ENCODE measurements around the gene FAM149B1. TPM values are rescaled to one million over a fixed set of nuclear protein-coding genes. Genes with fewer than 3 reads are reported as not detected.

Gene FAM149B1
- total RNA-seq, 1 experiment from 2014 or later = 10.9 TPM

DNA sequence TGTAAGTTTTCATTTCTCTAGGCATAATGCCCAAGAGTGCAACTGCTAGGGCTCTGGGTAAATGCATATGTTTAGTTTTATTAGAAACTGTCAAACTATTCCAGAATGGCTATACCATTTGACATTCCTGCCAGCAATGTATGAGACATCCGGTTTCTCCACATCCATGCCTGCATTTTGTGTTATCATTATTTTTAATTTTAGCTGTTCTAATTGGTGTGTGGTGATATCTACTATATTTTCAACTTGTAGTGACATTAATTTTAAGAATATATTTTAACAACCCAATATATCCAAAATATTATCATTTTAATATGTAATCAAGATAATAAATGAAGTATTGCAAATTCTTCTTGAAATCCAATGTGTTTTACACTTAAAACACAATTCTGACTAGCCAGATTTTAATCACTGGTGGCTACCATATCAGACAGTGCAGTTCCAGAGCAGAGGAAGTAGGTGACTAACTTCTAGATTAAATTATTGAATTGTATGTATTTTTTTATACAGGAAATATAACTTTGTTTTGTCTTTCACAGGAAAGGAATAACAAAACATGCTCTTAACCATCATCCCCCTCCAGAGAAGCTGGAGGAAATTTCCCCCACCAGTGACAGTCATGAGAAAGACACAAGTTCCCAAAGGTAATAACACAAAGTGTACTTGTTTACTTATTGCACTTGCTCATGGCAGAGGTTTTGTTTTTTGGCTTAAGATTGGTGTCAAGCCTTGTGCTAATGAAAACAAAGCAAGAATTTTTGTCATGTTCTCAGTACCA, 6.4 kb downstream of the FAM149B1 start:
- intact Hi-C loops (cut with micrococcal nuclease; ENCODE audit: unreplicated experiment) = no loop called here
- H3K36me3 ChIP-seq (ENCODE audit: insufficient read depth, low read length, poor library complexity, severe bottlenecking) = no peaks in the 10 kb centered on the region
- CTCF ChIA-PET = no interaction called here
- POLR2A ChIA-PET (ENCODE audit: low non-redundant PET) = interaction anchor here (0.6 kb wide), 1 partner anchor 569 kb away, joined by 3 read pairs; no protein-coding TSS in a partner anchor
- no peaks in the 10 kb centered on the region for H3K27me3 ChIP-seq (replicated peaks; ENCODE audit: insufficient read depth, low read depth, low read length, poor library complexity)
- no peaks in the 10 kb centered on the region for H3K9me3 ChIP-seq (ENCODE audit: low read depth, low read length, poor library complexity, severe bottlenecking)
- no peak overlapping the region for H3K4me3 ChIP-seq (ENCODE audit: low read depth, low read length, poor library complexity, severe bottlenecking)
- DNase-seq (ENCODE audit: low spot score) = no peak
- no peaks in the 10 kb centered on the region for H3K4me1 ChIP-seq (ENCODE audit: insufficient read depth, low read length, poor library complexity, severe bottlenecking)
- TF ChIP-seq EZH2 (IDR thresholded peaks at IDR 0.05; ENCODE audit: borderline replicate concordance, low read depth, low read length, poor library complexity, severe bottlenecking) = no peak
- TF ChIP-seq, protein P1, sequence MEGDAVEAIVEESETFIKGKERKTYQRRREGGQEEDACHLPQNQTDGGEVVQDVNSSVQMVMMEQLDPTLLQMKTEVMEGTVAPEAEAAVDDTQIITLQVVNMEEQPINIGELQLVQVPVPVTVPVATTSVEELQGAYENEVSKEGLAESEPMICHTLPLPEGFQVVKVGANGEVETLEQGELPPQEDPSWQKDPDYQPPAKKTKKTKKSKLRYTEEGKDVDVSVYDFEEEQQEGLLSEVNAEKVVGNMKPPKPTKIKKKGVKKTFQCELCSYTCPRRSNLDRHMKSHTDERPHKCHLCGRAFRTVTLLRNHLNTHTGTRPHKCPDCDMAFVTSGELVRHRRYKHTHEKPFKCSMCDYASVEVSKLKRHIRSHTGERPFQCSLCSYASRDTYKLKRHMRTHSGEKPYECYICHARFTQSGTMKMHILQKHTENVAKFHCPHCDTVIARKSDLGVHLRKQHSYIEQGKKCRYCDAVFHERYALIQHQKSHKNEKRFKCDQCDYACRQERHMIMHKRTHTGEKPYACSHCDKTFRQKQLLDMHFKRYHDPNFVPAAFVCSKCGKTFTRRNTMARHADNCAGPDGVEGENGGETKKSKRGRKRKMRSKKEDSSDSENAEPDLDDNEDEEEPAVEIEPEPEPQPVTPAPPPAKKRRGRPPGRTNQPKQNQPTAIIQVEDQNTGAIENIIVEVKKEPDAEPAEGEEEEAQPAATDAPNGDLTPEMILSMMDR (conservative IDR thresholded peaks at IDR 0.05; ENCODE audit: low read depth, low read length) = no peak
- no peak overlapping the region for H3K27ac ChIP-seq (ENCODE audit: low read depth, low read length, poor library complexity, severe bottlenecking)
- no TSS peak for BruUV-seq (replicated peaks)

DNA sequence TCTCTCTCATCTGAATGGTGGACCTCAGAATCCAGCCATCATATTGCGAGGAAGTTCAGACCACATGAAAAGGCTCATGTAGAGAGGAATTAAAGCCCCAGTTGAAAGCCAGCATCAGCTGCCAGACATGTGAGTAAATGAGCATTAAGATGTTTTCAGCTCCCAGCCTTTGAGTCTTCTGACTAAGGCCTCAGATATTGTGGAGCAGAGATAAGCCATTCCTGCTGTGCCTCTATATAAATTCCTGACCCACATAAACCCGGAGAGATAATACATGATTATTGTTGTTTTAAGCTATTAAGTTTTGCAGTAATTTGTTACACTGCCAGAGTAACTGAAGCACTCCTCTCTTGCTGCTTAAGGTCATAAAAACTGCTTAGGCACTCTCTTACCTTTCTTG, 14.6 kb downstream of the FAM149B1 start:
- H3K9me3 ChIP-seq (ENCODE audit: low read depth, low read length, poor library complexity, severe bottlenecking) = no peaks in the 10 kb centered on the region
- peak; percentile 19 for DNase-seq (ENCODE audit: low spot score)
- POLR2A ChIA-PET (ENCODE audit: low non-redundant PET) = no interaction called here

DNA sequence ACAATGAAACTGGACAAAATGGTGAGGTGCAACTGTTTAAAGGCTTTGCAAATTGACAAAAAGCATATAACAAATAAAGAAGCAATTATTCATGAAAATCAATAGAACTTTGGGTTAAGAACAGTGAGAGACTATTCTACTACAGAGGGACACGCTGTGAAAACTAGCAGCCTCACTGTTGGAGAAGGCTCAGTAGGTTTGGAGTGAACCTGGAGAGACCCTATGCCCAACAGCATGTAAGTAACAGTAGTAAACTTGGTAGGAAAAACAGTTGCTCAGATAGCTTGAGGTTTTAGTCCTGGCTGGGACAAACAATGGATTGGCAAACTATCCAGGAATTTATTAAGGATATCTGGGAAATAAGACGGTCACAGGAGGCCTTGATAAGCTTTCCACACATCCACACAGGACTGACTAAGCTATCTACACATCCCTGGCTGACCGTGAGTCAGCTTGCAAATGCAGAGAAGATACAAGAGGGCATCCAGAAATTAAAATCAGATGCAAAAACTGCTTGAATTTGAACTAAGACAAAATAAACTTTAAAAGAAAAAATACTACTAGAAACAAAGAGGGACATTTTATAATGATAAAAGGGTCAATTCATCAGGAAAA, 15.9 kb downstream of the FAM149B1 start:
- no peak for TF ChIP-seq EZH2 (IDR thresholded peaks at IDR 0.05; ENCODE audit: borderline replicate concordance, low read depth, low read length, poor library complexity, severe bottlenecking)
- TF ChIP-seq, protein P1 (conservative IDR thresholded peaks at IDR 0.05; ENCODE audit: low read depth, low read length) = no peak
- CTCF ChIA-PET = no interaction called here

More for the DNA sequence above, 14.6 kb downstream of the FAM149B1 start:
- Histone ChIP-seq H3K4me1 (ENCODE audit: insufficient read depth, low read length, poor library complexity, severe bottlenecking) (no peaks in the 10 kb centered on the region), H3K27ac (ENCODE audit: low read depth, low read length, poor library complexity, severe bottlenecking) (no peak overlapping the region), H3K4me3 (ENCODE audit: low read depth, low read length, poor library complexity, severe bottlenecking) (no peak overlapping the region), H3K27me3 (replicated peaks; ENCODE audit: insufficient read depth, low read depth, low read length, poor library complexity) (no peaks in the 10 kb centered on the region), H3K36me3 (ENCODE audit: insufficient read depth, low read length, poor library complexity, severe bottlenecking) (no peaks in the 10 kb centered on the region)
- intact Hi-C loops (cut with micrococcal nuclease; ENCODE audit: unreplicated experiment) = no loop called here
- TF ChIP-seq, protein P1 (conservative IDR thresholded peaks at IDR 0.05; ENCODE audit: low read depth, low read length) = no peak
- TF ChIP-seq EZH2 (IDR thresholded peaks at IDR 0.05; ENCODE audit: borderline replicate concordance, low read depth, low read length, poor library complexity, severe bottlenecking) = no peak
- BruUV-seq (replicated peaks) = no TSS peak
- CTCF ChIA-PET = no interaction called here

More for the DNA sequence above, 15.9 kb downstream of the FAM149B1 start:
- H3K4me3 ChIP-seq (ENCODE audit: low read depth, low read length, poor library complexity, severe bottlenecking) = no peak overlapping the region
- no peak for DNase-seq (ENCODE audit: low spot score)
- no TSS peak for BruUV-seq (replicated peaks)
- POLR2A ChIA-PET (ENCODE audit: low non-redundant PET) = no interaction called here
- H3K4me1 ChIP-seq (ENCODE audit: insufficient read depth, low read length, poor library complexity, severe bottlenecking) = no peaks in the 10 kb centered on the region
- no peaks in the 10 kb centered on the region for H3K36me3 ChIP-seq (ENCODE audit: insufficient read depth, low read length, poor library complexity, severe bottlenecking)
- no peaks in the 10 kb centered on the region for H3K27me3 ChIP-seq (replicated peaks; ENCODE audit: insufficient read depth, low read depth, low read length, poor library complexity)
- no peak overlapping the region for H3K27ac ChIP-seq (ENCODE audit: low read depth, low read length, poor library complexity, severe bottlenecking)
- H3K9me3 ChIP-seq (ENCODE audit: low read depth, low read length, poor library complexity, severe bottlenecking) = no peaks in the 10 kb centered on the region
- intact Hi-C loops (cut with micrococcal nuclease; ENCODE audit: unreplicated experiment) = no loop called here
